Osteoblast (primary cell): ENCODE measurements around the gene UQCRFS1. TPM values are rescaled to one million over a fixed set of nuclear protein-coding genes. Genes with fewer than 3 reads are reported as not detected.

Experiments used
- DNase-seq: peaks from one replicate; pipeline ENCODE4 v3.0.0; 2011; ENCODE audit warnings: low spot score, mixed read lengths; ENCODE audit not compliant: insufficient read length; ENCODE audit errors: missing footprints
- H2AFZ ChIP-seq: 2 replicates; pipeline ENCODE4 v1.6.0; 2011; ENCODE audit warnings: mild to moderate bottlenecking, low read length
- H3K27ac ChIP-seq: 2 replicates; pipeline ENCODE4 v1.5.1; 2011; ENCODE audit warnings: mild to moderate bottlenecking, low read depth, low read length, moderate library complexity
- H3K27me3 ChIP-seq: 2 replicates; pipeline ENCODE4 v1.6.0; 2012; ENCODE audit warnings: mild to moderate bottlenecking, control low read depth, inconsistent platforms, low read length, moderate library complexity; ENCODE audit not compliant: insufficient read depth
- H3K36me3 ChIP-seq: 2 replicates; pipeline ENCODE4 v1.5.1; 2011; ENCODE audit warnings: mild to moderate bottlenecking, low read length, control low read depth, moderate library complexity; ENCODE audit not compliant: insufficient read depth
- H3K4me1 ChIP-seq: 2 replicates; pipeline ENCODE4 v1.5.1; 2011; ENCODE audit warnings: mild to moderate bottlenecking, low read length, control low read depth, moderate library complexity; ENCODE audit not compliant: insufficient read depth
- H3K4me2 ChIP-seq: 2 replicates; pipeline ENCODE4 v1.6.0; 2011; ENCODE audit warnings: mild to moderate bottlenecking, low read length; ENCODE audit not compliant: insufficient read depth
- H3K4me3 ChIP-seq: fragments of 200-600 bp; sonication (generic); 3 replicates; pipeline ENCODE4 v1.5.1; 2012; ENCODE audit warnings: mild to moderate bottlenecking, low read length, inconsistent platforms; ENCODE audit not compliant: insufficient read depth
- H3K79me2 ChIP-seq: 2 replicates; pipeline ENCODE4 v1.6.0; 2012; ENCODE audit warnings: mild to moderate bottlenecking, low read length, control low read depth, inconsistent platforms; ENCODE audit not compliant: insufficient read depth
- H3K9me3 ChIP-seq: 2 replicates; pipeline ENCODE4 v1.5.1; 2011; ENCODE audit warnings: low read depth, low read length, control low read depth
- H4K20me1 ChIP-seq: 2 replicates; pipeline ENCODE4 v1.6.0; 2012; ENCODE audit warnings: mild to moderate bottlenecking, low read length, control low read depth; ENCODE audit not compliant: insufficient read depth
- small RNA-seq: library from RNA; depleted of rRNA; stranded (forward); fragments of <200 nt; gene quantifications from one replicate; pipeline ENCODE3, GENCODE V24; 2012
- total RNA-seq: library from RNA; depleted of rRNA; stranded (reverse); fragments of >200 nt; gene quantifications from 2 replicates; pipeline ENCODE4 v1.2.3, GENCODE V29; 2012
- TF ChIP-seq, protein P1 (sequence below): IDR thresholded peaks from 2 replicates; pipeline ENCODE4 v1.5.1; 2011; ENCODE audit warnings: mild to moderate bottlenecking, low read depth, low read length, moderate library complexity; ENCODE audit errors: extremely low read depth

Gene UQCRFS1
- total RNA-seq, 1 donor = 31.8 TPM

DNA sequence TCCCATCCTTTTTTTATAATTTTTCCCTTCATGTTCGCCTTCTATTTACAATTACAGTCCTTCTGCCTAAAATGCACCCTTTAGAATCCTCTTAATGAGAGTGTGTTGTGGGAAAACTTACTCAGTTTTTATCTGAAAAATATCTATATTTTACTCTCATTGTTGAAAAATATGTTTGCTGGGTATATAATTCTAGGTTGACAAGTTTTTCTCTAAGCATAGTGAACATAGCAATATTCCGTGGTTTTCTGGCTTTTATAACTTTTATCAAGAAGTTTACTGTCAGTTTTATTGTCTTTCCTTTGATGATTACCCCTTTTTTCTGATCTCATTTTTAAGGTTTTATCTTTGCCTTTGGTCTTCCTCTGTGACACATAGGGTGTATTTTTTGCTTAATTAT lies 57.3 kb downstream of the UQCRFS1 start:
- Histone ChIP-seq H3K4me1 (no peaks in the 10 kb centered on the region), H3K9me3 (peaks cover 3% of the 10 kb centered on the region), H3K4me2 (no peak overlapping the region), H3K36me3 (no peaks in the 10 kb centered on the region), H3K27ac (no peak overlapping the region), H3K27me3 (no peaks in the 10 kb centered on the region), H3K4me3 (no peak overlapping the region), H2AFZ (no peak overlapping the region), H3K79me2 (no peaks in the 10 kb centered on the region), H4K20me1 (no peaks in the 10 kb centered on the region)
- TF ChIP-seq, protein P1, sequence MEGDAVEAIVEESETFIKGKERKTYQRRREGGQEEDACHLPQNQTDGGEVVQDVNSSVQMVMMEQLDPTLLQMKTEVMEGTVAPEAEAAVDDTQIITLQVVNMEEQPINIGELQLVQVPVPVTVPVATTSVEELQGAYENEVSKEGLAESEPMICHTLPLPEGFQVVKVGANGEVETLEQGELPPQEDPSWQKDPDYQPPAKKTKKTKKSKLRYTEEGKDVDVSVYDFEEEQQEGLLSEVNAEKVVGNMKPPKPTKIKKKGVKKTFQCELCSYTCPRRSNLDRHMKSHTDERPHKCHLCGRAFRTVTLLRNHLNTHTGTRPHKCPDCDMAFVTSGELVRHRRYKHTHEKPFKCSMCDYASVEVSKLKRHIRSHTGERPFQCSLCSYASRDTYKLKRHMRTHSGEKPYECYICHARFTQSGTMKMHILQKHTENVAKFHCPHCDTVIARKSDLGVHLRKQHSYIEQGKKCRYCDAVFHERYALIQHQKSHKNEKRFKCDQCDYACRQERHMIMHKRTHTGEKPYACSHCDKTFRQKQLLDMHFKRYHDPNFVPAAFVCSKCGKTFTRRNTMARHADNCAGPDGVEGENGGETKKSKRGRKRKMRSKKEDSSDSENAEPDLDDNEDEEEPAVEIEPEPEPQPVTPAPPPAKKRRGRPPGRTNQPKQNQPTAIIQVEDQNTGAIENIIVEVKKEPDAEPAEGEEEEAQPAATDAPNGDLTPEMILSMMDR = no peak
- DNase-seq = no peak

Small RNA genes within 50 kb of the gene (small RNA-seq; reads per million reads assigned to genes)
- not detected for gene RN7SL340P
